GM19035 (cell line): ENCODE data around the gene SLC35E2B.
"Not testable (repeated sequence)": the region's sequence is repeated elsewhere in the genome, so short reads cannot be mapped to it uniquely, and the experiment has no call there.

Experiments used
- ATAC-seq: cut with Tn5 transposase; IDR thresholded peaks from one replicate; pipeline ENCODE4 v1.9.1; 2021; ENCODE audit not compliant: unreplicated experiment

The SLC35E2B gene

GRCh38 chr1:1677718-1678580, 14.6 kb downstream of the SLC35E2B start:
- ATAC-seq, result peak; percentile 64

GRCh38 chr1:1676087-1676486, 16.5 kb downstream of the SLC35E2B start:
- not testable (repeated sequence) for ATAC-seq

- ATAC-seq, result not testable (repeated sequence)
Observed at GRCh38 chr1:1675218-1675617, 17.4 kb downstream of the SLC35E2B start.

- not testable (repeated sequence) for ATAC-seq
Observed at GRCh38 chr1:1674806-1675205, 17.8 kb downstream of the SLC35E2B start.

GRCh38 chr1:1672181-1672965, 20.2 kb downstream of the SLC35E2B start:
- ATAC-seq, result no peak

- no peak for ATAC-seq
Observed at GRCh38 chr1:1671365-1672119, 21.1 kb downstream of the SLC35E2B start.

GRCh38 chr1:1670866-1671265, 21.7 kb downstream of the SLC35E2B start:
- ATAC-seq, result no peak

- ATAC-seq, result no peak
Observed at GRCh38 chr1:1669468-1670440, 22.8 kb downstream of the SLC35E2B start.

- no peak for ATAC-seq
Observed at GRCh38 chr1:1666526-1666925, 26.1 kb downstream of the SLC35E2B start.

GRCh38 chr1:1665815-1666251, 26.8 kb downstream of the SLC35E2B start:
- ATAC-seq, result no peak

- ATAC-seq, result no peak
Observed at GRCh38 chr1:1664941-1665814, 27.4 kb downstream of the SLC35E2B start.

- not testable (repeated sequence) for ATAC-seq
Observed at GRCh38 chr1:1664318-1664717, 28.3 kb downstream of the SLC35E2B start.

GRCh38 chr1:1662830-1663560, 29.6 kb downstream of the SLC35E2B start:
- ATAC-seq, result not testable (repeated sequence)

GRCh38 chr1:1662392-1662791, 30.2 kb downstream of the SLC35E2B start:
- not testable (repeated sequence) for ATAC-seq

- peak; percentile 78 for ATAC-seq
Observed at GRCh38 chr1:1658583-1659549, 33.7 kb downstream of the SLC35E2B start, which contains the start of gene CDK11B. TSS of gene CDK11B (minus strand) at chr1:1659004. CDS start at chr1:1657485, 1,519 bp downstream.

GRCh38 chr1:1648265-1648664, 44.3 kb downstream of the SLC35E2B start:
- ATAC-seq, result not testable (repeated sequence)
